Fibroblast of the aortic adventitia (primary cell): ENCODE measurements around the gene COL11A2. TPM values are rescaled to one million over a fixed set of nuclear protein-coding genes. Genes with fewer than 3 reads are reported as not detected.
A peak's percentile ranks its signal among the peaks of the same experiment; 100 is the strongest.

ENCODE experiments used
- DNase-seq: peaks from one replicate; pipeline ENCODE4 v3.0.0-alpha.2; 2010; ENCODE audit warnings: low read depth
- H3K4me3 ChIP-seq: 2 replicates; pipeline ENCODE4 v1.5.1; 2011; ENCODE audit warnings: low read depth, mild to moderate bottlenecking, control low read depth, low read length, moderate library complexity
- CTCF ChIP-seq: IDR thresholded peaks from 2 replicates; pipeline ENCODE4 v1.5.1; 2011; ENCODE audit warnings: mild to moderate bottlenecking, low read length, control low read depth, inconsistent platforms; ENCODE audit not compliant: insufficient read depth
- total RNA-seq: library from RNA; depleted of rRNA; stranded (reverse); fragments of >200 nt; gene quantifications from 2 replicates; pipeline ENCODE4 v1.2.3, GENCODE V29; 2012; ENCODE audit warnings: low replicate concordance

The COL11A2 gene
- total RNA-seq, 1 donor: 0.09 TPM

- TF ChIP-seq CTCF: no peak
- no peak for DNase-seq
Observed at GRCh38 chr6:33206864-33207551, 14.7 kb upstream of the COL11A2 start.

GRCh38 chr6:33206027-33206863 is 14.0 kb upstream of the COL11A2 start:
- no peak for DNase-seq
- no peak overlapping the region for H3K4me3 ChIP-seq
- no peak for TF ChIP-seq CTCF

More at GRCh38 chr6:33206864-33207551, 14.7 kb upstream of the COL11A2 start:
- H3K4me3 ChIP-seq: peak overlapping the region; percentile 87

GRCh38 chr6:33205191-33206026 is 13.1 kb upstream of the COL11A2 start:
- TF ChIP-seq CTCF: no peak
- DNase-seq: no peak
- peak overlapping the region; percentile 73 for H3K4me3 ChIP-seq

- peak within 1 kb of the TSS; percentile 73 for H3K4me3 ChIP-seq
- no peak for TF ChIP-seq CTCF
- DNase-seq: peak; percentile 82
Observed at GRCh38 chr6:33204415-33205190, 12.3 kb upstream of the COL11A2 start, which contains the start of gene HSD17B8. TSS of gene HSD17B8 (plus strand) at chr6:33204655. CDS start at chr6:33204669, 14 bp downstream.

- no peak overlapping the region for H3K4me3 ChIP-seq
- DNase-seq: no peak
Observed at GRCh38 chr6:33204165-33204414, 11.8 kb upstream of the COL11A2 start.

More at GRCh38 chr6:33204165-33204414, 11.8 kb upstream of the COL11A2 start:
- TF ChIP-seq CTCF: no peak
